Activated naive CD8-positive, alpha-beta T cell treated with anti-CD3 and anti-CD28 coated beads, Interleukin-2, amount 50 U/mL, for 24 hours (primary cell): ENCODE measurements around the gene SYN1.
"Not testable (repeated sequence)": the region's sequence is repeated elsewhere in the genome, so short reads cannot be mapped to it uniquely, and the experiment has no call there.

ENCODE experiments used
- ATAC-seq: fragments of 150-1000 bp; cut with Tn5 transposase; one replicate; pipeline ENCODE4 v1.10.0; 2021
- DNase-seq: peaks from one replicate; pipeline ENCODE4 v3.0.0; 2021
- H3K27ac Mint-ChIP-seq: one replicate; pipeline ENCODE4 v1.8.0; 2021; ENCODE audit warnings: mild to moderate bottlenecking, mixed read lengths
- H3K27me3 Mint-ChIP-seq: one replicate; pipeline ENCODE4 v1.8.0; 2021; ENCODE audit warnings: mixed read lengths
- H3K36me3 Mint-ChIP-seq: one replicate; pipeline ENCODE4 v1.8.0; 2021; ENCODE audit warnings: low read depth, mixed read lengths
- H3K4me1 Mint-ChIP-seq: one replicate; pipeline ENCODE4 v1.8.0; 2021; ENCODE audit warnings: mixed read lengths
- H3K4me3 Mint-ChIP-seq: one replicate; pipeline ENCODE4 v1.8.0; 2021; ENCODE audit warnings: mild to moderate bottlenecking, moderate library complexity, mixed read lengths
- H3K9me3 Mint-ChIP-seq: one replicate; pipeline ENCODE4 v1.8.0; 2021; ENCODE audit warnings: mixed read lengths

SYN1 gene

DNA sequence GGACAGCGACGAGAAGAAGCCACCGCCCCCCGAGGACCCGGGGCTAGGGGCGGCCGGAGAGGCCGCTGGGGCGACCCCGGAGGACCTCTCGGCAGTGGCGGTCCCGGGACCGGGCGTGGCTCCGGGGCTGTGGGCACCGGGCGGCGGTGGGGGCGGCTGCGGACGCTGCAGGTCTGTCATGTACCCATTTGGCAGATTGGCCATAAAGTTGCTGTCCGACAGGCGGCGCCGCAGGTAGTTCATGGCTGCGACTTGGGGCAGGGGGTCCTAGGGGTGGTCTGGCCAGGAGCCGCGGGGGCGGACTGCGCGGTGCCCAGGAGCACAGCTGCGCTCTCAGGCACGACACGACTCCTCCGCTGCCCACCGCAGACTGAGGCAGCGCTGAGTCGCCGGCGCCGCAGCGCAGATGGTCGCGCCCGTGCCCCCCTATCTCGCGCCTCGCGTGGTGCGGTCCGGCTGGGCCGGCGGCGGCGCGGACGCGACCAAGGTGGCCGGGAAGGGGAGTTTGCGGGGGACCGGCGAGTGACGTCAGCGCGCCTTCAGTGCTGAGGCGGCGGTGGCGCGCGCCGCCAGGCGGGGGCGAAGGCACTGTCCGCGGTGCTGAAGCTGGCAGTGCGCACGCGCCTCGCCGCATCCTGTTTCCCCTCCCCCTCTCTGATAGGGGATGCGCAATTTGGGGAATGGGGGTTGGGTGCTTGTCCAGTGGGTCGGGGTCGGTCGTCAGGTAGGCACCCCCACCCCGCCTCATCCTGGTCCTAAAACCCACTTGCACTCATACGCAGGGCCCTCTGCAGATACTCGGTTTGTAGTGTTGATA, at the start of gene SYN1:
Gene SYN1 (minus strand): TSS at position 372 of the 817 bp plus-strand sequence. CDS start 129 bp downstream, at position 243.
- H3K27ac Mint-ChIP-seq = no peak within 1 kb of the TSS
- H3K4me1 Mint-ChIP-seq = peaks cover 19% of the 10 kb centered on the region
- ATAC-seq (peak; percentile 75), DNase-seq (peak; percentile 82)
- no peaks in the 10 kb centered on the region for H3K9me3 Mint-ChIP-seq
- H3K27me3 Mint-ChIP-seq = peaks cover 6% of the 10 kb centered on the region
- H3K4me3 Mint-ChIP-seq = peak within 1 kb of the TSS; percentile 54
- H3K36me3 Mint-ChIP-seq = no peaks in the 10 kb centered on the region

DNA sequence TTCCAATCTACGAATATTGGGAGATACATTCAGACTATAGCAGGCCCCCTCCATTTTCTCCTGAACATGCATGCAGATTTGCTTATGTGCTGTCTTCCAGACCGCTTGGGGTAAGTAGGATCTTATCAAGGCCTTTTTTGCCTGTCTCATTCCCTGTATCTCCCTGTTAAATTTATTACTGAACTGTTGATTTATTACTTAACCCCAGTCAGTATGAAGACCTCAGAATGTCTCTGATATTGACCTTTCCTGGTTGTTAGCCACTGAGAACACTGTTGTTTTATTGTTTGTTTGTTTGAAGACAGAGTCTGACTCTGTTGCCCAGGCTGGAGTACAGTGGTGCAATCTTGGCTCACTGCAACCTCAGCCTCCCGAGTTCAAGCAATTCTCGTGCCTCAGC, 46.1 kb upstream of the SYN1 start:
- DNase-seq, H3K9me3 Mint-ChIP-seq, H3K4me3 Mint-ChIP-seq, H3K27ac Mint-ChIP-seq, H3K27me3 Mint-ChIP-seq, H3K36me3 Mint-ChIP-seq, ATAC-seq: not testable (repeated sequence)
- H3K4me1 Mint-ChIP-seq = peaks cover 26% of the 10 kb centered on the region

DNA sequence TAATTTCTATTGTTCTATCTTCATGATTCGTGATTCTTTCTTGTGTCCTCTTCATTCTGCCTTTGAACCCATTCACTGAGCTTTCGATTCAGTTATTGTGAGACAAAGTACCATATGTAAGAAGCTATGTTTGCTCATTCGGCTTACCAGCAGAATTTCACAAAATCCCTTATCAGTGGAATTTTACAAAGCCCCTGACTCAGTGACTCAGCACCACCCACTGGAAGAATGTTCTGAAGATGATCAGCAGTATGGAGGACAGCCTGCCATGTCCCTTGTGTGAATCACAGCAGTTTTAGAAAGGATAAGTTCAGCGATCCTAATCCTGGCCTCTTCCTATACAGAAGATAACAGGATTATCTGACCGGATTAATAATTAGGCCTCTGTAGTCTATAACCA, 45.1 kb upstream of the SYN1 start:
- DNase-seq = no peak
- H3K4me3 Mint-ChIP-seq = no peak overlapping the region
- peak overlapping the region; percentile 85 for H3K27ac Mint-ChIP-seq
- no peak for ATAC-seq
- H3K36me3 Mint-ChIP-seq = peaks cover 8% of the 10 kb centered on the region
- no peaks in the 10 kb centered on the region for H3K27me3 Mint-ChIP-seq
- H3K9me3 Mint-ChIP-seq = no peaks in the 10 kb centered on the region
- peaks cover 33% of the 10 kb centered on the region for H3K4me1 Mint-ChIP-seq

DNA sequence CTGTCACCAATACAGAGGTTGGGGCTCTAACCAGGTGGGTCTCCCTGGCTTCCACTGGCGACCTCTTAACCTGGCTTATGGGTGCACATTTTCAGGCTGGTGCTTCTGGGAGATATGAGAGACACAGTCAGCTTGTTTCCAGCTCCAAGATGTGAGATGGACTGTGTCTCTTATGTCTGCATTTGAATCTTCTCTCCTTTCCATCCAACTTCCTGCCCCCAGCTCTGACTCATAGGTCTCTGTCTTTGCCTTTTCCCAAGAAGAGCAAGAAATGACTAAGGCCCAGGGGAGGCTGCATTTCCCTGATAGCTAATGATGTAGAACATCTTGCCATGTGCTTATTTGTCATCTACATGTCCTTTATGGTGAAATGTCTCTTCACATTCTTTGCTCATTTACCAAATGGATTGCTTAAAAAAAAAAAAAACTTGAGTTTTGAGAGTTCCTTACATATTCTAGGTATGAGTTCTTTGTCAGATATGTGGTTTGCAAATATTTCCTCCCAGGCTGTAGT, 42.5 kb upstream of the SYN1 start:
- peak; percentile 41 for ATAC-seq
- Mint-ChIP-seq H3K36me3 (peaks cover 20% of the 10 kb centered on the region), H3K27ac (peak overlapping the region; percentile 98), H3K9me3 (peaks cover 4% of the 10 kb centered on the region), H3K4me3 (peak overlapping the region; percentile 38), H3K27me3 (no peaks in the 10 kb centered on the region), H3K4me1 (peaks cover 50% of the 10 kb centered on the region)
- peak; percentile 41 for DNase-seq

DNA sequence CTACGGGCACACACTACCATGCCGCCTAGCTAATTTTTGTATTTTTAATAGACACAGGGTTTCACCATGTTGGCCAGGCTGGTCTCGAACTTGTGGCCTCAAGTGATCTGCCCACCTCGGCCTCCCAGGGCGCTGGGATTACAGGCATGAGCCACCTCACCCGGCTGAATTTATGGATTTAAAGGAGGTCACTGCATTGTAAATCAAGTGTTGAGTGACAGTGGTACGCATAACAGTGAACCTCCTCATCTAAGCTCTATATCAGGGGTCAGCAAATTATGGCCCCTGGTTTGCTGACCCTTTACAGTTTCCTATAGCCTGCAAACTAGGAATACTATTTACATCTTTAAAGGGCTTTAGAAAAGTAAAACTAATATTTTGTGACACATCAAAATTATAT, 41.9 kb upstream of the SYN1 start:
- Mint-ChIP-seq H3K4me3 (no peak overlapping the region), H3K27ac (no peak overlapping the region), H3K36me3 (peaks cover 27% of the 10 kb centered on the region), H3K27me3 (no peaks in the 10 kb centered on the region), H3K9me3 (peaks cover 4% of the 10 kb centered on the region), H3K4me1 (peaks cover 54% of the 10 kb centered on the region)
- no peak for DNase-seq
- ATAC-seq = no peak

DNA sequence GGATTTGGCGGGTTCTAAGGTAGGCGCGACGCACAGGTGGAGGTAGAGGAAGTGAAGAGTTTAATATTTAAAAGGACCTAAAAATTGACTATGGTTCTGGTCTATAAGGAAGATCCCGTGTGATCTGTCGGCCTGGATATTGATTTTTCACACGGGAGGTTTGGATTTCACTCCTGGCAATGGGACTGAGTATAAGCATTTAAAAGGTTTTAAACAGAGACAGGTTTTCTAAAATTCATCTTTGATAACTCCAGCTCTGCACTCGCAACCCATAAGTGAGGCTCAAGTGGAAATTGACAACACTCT, 39.7 kb upstream of the SYN1 start:
- Mint-ChIP-seq H3K27ac (peak overlapping the region; percentile 95), H3K27me3 (no peaks in the 10 kb centered on the region), H3K9me3 (peaks cover 4% of the 10 kb centered on the region), H3K4me1 (peaks cover 53% of the 10 kb centered on the region), H3K4me3 (peak overlapping the region; percentile 88), H3K36me3 (peaks cover 40% of the 10 kb centered on the region)
- no peak for ATAC-seq
- DNase-seq = no peak

DNA sequence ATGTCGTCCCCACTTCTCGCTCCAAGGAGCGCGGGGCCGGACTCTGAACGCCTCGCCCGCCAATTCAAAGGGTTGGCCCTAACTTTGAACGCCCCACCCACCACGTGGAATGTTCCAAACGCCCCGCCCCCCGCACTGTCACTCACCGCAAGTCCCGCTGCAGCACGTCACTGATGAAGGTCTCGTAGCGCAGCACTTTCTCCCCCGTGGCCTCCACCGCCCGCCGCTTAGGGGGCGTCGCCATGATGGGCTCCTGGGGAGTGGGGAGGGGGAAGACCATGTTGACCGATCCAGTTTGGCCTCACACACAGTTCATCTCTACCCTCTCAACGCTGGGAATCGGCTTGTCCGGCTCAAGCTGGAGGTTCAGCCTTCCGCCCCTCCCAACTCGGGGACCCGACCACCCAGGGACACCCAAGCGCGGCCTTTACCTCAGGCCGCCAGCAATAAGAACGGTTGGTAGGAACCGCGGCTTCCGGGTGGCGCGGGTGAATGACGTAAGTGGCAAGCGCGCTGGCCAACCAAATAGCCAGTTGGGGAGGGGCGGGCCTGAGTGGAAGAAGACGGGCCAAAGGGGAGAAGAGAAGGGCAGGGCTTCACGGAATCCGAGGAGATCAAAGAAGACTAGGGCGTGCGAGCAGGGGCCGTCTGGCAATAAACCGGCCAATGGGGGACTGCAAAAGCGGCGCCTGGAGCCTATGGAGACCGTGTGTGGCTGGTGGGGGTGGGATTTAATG, 39.2 kb upstream of the SYN1 start, which contains the start of gene UXT:
Gene UXT (minus strand): TSS at position 497 of the 737 bp plus-strand sequence. CDS start 253 bp downstream, at position 244.
- H3K27ac Mint-ChIP-seq = peak within 1 kb of the TSS; percentile 95
- H3K4me1 Mint-ChIP-seq = peaks cover 53% of the 10 kb centered on the region
- ATAC-seq (peak; percentile 85), DNase-seq (peak; percentile 92)
- peaks cover 4% of the 10 kb centered on the region for H3K9me3 Mint-ChIP-seq
- H3K4me3 Mint-ChIP-seq = peak within 1 kb of the TSS; percentile 88
- peaks cover 41% of the 10 kb centered on the region for H3K36me3 Mint-ChIP-seq
- no peaks in the 10 kb centered on the region for H3K27me3 Mint-ChIP-seq

DNA sequence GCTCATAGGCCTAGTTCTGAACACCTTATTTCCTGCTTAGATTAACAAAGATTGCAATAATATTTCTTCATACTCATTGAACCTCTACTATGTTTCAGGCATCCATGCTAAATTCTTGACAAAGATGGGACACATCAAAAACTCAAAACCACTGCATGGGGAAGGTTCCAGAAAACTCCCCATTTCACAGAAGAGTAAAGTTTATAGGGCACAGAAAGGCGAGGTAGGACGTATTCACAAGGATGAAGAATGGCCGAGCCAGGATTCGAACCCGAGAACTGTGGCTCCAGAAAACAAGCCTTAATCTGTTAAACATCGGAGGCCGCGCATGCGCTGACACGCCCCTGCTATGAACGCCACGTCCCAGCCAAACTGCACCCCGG, 38.6 kb upstream of the SYN1 start:
- no peak for DNase-seq
- ATAC-seq = no peak
- Mint-ChIP-seq H3K27ac (peak overlapping the region; percentile 95), H3K4me1 (peaks cover 54% of the 10 kb centered on the region), H3K27me3 (no peaks in the 10 kb centered on the region), H3K36me3 (peaks cover 46% of the 10 kb centered on the region), H3K4me3 (peak overlapping the region; percentile 88), H3K9me3 (peaks cover 4% of the 10 kb centered on the region)

DNA sequence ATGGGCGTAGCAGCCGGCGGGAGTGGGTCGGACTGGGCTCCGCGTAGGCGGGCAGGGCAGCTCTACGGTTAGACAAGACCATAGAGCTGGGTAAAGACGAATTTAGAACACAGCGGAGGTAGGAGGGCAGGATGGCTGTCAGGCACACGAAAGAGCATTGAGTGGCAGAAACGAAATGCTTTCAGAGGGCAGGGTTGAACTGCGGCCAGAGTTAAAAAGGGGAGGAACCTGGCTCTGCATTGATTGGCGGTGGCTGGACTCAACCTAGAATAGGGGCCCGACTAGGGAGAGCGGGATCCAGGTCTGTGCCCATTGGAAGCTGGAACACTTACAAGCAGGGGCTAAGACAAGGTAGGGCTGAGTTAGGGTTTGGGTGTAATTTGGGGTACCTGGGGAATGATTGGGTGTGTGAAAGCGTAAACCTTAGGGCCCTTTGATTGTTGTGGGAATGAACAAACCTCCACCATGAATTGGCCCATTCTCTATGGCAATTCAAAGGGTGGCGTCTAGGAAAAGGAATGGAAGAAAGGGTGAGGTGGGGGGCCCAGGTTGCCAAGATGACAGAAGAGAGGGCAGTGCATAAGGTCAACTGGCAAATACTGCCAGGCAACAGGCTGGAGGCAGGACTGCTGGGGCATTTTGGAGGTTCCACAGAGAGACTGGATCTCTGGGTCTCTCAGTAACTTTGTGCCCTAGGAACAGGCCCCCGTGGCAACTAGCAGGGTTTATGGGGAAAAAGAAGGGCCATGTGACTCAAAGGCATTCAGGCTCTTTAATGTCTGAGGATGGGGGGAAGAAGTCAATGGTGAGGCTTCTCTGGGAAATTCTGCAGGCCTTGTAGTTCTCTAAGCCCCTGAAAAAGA, 31.6 kb upstream of the SYN1 start:
- H3K36me3 Mint-ChIP-seq = peaks cover 47% of the 10 kb centered on the region
- peak overlapping the region; percentile 85 for H3K27ac Mint-ChIP-seq
- H3K9me3 Mint-ChIP-seq = no peaks in the 10 kb centered on the region
- no peak for DNase-seq
- H3K4me1 Mint-ChIP-seq = peaks cover 50% of the 10 kb centered on the region
- peak overlapping the region; percentile 91 for H3K4me3 Mint-ChIP-seq
- H3K27me3 Mint-ChIP-seq = no peaks in the 10 kb centered on the region
- ATAC-seq = no peak

DNA sequence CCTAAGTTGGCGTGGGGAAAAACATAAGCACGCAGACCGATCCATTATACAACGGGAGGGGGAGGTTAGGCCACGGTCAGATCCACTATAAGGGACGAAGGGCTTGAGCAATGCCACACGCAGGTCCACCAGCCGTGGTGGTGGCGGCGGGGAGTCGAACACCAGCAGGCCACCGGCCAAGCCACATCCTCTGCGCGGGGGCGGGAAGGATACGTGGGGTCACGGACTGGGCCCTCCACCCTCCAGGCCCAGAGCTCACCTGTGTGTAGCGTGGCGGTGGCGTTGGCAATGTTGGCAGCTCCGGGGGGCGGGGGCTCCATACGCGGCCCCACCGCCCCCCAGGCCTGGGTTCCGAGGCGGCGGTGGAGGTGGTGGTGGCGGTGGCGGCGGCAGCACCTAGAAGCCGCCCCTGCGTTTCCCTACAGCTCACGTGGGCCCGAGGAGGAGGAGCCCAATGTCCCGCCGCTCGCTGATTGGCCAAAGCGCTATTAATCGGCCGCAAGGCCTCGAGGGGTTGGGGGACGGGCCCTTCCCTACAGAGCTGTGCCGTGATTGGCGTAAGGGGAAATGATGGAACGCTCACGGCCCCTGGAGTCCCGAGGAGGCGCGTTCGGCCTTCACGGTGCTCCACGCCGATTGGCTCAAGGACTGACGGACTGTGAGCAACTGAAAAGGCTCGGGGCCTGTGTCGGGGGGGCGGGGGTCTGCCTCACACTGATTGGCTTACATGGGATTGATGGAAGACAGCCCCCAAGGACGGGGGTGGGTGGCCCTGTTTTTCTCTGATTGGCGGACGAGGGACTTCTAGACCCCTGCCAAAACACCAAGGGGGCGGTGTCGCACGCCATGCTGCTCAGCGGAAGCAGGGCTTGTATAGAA, 30.7 kb upstream of the SYN1 start, which contains the start of gene ELK1:
Gene ELK1 (minus strand): TSS at position 400 of the 879 bp plus-strand sequence. CDS start 9,122 bp downstream, outside the sequence.
- Mint-ChIP-seq H3K27me3 (no peaks in the 10 kb centered on the region), H3K4me3 (peak within 1 kb of the TSS; percentile 91)
- peak; percentile 81 for DNase-seq

DNA sequence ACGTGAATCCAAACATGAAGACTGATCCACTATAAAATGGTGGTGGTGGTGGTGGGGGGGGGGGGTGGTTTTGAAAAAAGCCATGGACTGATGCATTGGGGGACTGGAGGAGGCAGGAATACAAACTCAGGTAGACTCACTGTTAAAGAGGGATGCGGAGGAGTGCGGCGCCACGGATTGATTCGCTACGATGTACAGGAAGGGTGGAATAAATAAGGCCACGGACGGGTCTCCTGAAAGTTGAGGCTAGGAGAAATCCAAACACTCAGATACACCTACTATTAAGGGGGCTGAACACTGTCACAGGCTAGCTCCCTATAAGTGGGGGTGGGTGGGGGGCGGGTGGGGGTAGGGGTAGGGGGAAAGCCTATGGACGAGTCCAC, 30.1 kb upstream of the SYN1 start:
- no peak for DNase-seq
- H3K36me3 Mint-ChIP-seq = peaks cover 40% of the 10 kb centered on the region
- peaks cover 55% of the 10 kb centered on the region for H3K4me1 Mint-ChIP-seq
- peak overlapping the region; percentile 91 for H3K4me3 Mint-ChIP-seq
- no peak for ATAC-seq
- peak overlapping the region; percentile 86 for H3K27ac Mint-ChIP-seq
- H3K9me3 Mint-ChIP-seq = no peaks in the 10 kb centered on the region
- H3K27me3 Mint-ChIP-seq = no peaks in the 10 kb centered on the region

More for the DNA sequence above, 30.7 kb upstream of the SYN1 start, which contains the start of gene ELK1:
- Mint-ChIP-seq H3K9me3 (no peaks in the 10 kb centered on the region), H3K36me3 (peaks cover 38% of the 10 kb centered on the region), H3K4me1 (peaks cover 50% of the 10 kb centered on the region), H3K27ac (peak within 1 kb of the TSS; percentile 86)
- peak; percentile 94 for ATAC-seq

DNA sequence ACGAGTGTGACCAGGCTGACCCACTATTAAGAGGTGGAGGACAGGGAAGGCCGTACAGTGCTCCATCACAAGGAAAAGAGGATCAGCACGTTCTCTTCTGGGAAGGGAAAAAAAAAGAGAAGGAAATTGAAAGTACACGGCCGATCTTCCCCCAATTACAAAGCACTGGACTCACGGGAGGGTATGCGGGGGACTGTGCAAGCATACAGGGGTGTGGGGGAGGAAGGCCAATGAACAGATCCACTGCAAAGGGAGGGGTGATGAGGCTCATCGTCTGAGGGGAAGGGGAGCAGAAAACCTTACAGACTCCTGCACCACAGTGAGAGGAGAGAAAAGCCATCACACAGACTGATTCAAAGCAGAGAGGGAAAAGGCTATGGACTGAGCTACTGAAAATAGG, 29.6 kb upstream of the SYN1 start:
- Mint-ChIP-seq H3K36me3 (peaks cover 41% of the 10 kb centered on the region), H3K27me3 (no peaks in the 10 kb centered on the region), H3K4me1 (peaks cover 59% of the 10 kb centered on the region), H3K9me3 (no peaks in the 10 kb centered on the region), H3K27ac (peak overlapping the region; percentile 86), H3K4me3 (peak overlapping the region; percentile 91)
- ATAC-seq (no peak), DNase-seq (no peak)

DNA sequence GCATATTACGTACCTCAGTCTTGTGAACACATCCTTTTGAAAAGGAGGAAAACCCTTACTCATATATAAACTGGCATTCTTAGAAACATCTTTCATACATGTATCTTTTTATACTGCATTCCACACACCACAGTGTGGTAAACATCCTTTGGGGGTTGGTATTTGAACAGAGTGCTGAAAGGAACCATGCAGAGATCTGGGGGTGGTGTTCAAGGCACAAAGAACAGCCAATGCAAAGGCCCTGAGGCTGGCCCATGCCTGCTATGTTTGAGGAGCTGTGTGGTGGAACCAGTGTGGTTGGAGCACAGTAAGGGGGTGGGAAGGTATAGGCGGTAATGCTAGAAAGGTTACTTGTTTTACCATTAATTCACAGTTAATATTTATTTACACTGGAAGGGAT, 28.7 kb upstream of the SYN1 start:
- ATAC-seq = no peak
- Mint-ChIP-seq H3K4me1 (peaks cover 58% of the 10 kb centered on the region), H3K27ac (peak overlapping the region; percentile 86), H3K9me3 (no peaks in the 10 kb centered on the region), H3K4me3 (peak overlapping the region; percentile 91), H3K36me3 (peaks cover 35% of the 10 kb centered on the region), H3K27me3 (no peaks in the 10 kb centered on the region)
- no peak for DNase-seq
